Sigmoid colon (tissue), 7 donors: ENCODE results near the gene NEO1. TPM values are rescaled to one million over a fixed set of nuclear protein-coding genes. Genes with fewer than 3 reads are reported as not detected.
A peak's percentile ranks its signal among the peaks of the same experiment; 100 is the strongest.

ENCODE experiments used
- DNase-seq: peaks from one replicate; pipeline ENCODE4 v3.0.0-alpha.2; 2019
- H3K27ac ChIP-seq, 4 donors: fragments of 200-600 bp; sonication (generic); one replicate each; pipeline ENCODE4 v1.5.1; 2016 to 2019; ENCODE audit warnings: mild to moderate bottlenecking in 1 of 4
- H3K27me3 ChIP-seq, 3 donors: fragments of 200-600 bp; sonication (generic); one replicate each; pipeline ENCODE4 v1.5.1; 2019; ENCODE audit warnings: mild to moderate bottlenecking in 1 of 3
- H3K36me3 ChIP-seq, 4 donors: fragments of 200-600 bp; sonication (generic); one replicate each; pipeline ENCODE4 v1.5.1; 2016 to 2019
- H3K4me1 ChIP-seq, 4 donors: fragments of 200-600 bp; sonication (generic); one replicate each; pipeline ENCODE4 v1.5.1; 2017 to 2019
- H3K4me3 ChIP-seq, 4 donors: fragments of 200-600 bp; sonication (generic); one replicate each; pipeline ENCODE4 v1.5.1; 2017 to 2019; ENCODE audit warnings: mild to moderate bottlenecking in 2 of 4, moderate library complexity in 1 of 4
- H3K9me3 ChIP-seq, 4 donors: fragments of 200-600 bp in 3 of 4; sonication (generic) in 3 of 4; one replicate each; pipeline versions ENCODE4 v1.5.1 to v1.6.1; 2013 to 2019
- EP300 ChIP-seq, 4 donors: sonication (generic); formaldehyde crosslinking; IDR thresholded peaks; one replicate each; pipeline ENCODE4 v1.6.1; 2017; ENCODE audit warnings: antibody characterized with exemption in 4 of 4
- POLR2A ChIP-seq, 2 donors: fragments of 450-650 bp; IDR thresholded peaks; one replicate each; pipeline ENCODE4 v1.6.1; 2016; ENCODE audit warnings: antibody characterized with exemption in 2 of 2, mild to moderate bottlenecking in 2 of 2, moderate library complexity in 2 of 2
- POLR2AphosphoS5 ChIP-seq, 4 donors: sonication (generic); formaldehyde crosslinking; IDR thresholded peaks; one replicate each; pipeline ENCODE4 v1.6.1; 2017; ENCODE audit warnings: antibody characterized with exemption in 4 of 4
- WGBS, 2 donors: extraction: QIAGEN DNeasy Blood & Tissue Kit; methylation state at CpG; one replicate each; pipeline ENCODE4 v1.1.7; 2013; 5-methylcytosine and 5-hydroxymethylcytosine counted together
- intact Hi-C: fragments of 100-400 bp; cut with DNase I; formaldehyde crosslinking; loops from one replicate; pipeline ENCODE4 v1.15.1; 2023
- polyA plus RNA-seq, 3 donors: library from polyadenylated mRNA; stranded (reverse); fragments of 200-250 nt; gene quantifications; one replicate each; pipeline ENCODE4 v1.2.3, GENCODE V29; 2013
- total RNA-seq, 4 donors: library from RNA; depleted of rRNA; stranded (reverse); fragments of >200 nt; gene quantifications; one replicate each; pipeline ENCODE4 v1.1.0, GENCODE V29; 2016
- TF ChIP-seq, protein P1 (sequence below), 4 experiments: fragments of 450-650 bp in 3 of 4; fragments of 200-600 bp in 1 of 4; IDR thresholded peaks; one replicate each; pipeline ENCODE4 v1.5.1; 2016 to 2019; ENCODE audit warnings: antibody characterized with exemption in 4 of 4, mild to moderate bottlenecking in 3 of 4, moderate library complexity in 2 of 4
- donor health status: healthy with polysubstance abuse.
- donor health status: Bipolar disorder and iron deficiency.
- donor health status: healthy.

NEO1 gene, protein sequence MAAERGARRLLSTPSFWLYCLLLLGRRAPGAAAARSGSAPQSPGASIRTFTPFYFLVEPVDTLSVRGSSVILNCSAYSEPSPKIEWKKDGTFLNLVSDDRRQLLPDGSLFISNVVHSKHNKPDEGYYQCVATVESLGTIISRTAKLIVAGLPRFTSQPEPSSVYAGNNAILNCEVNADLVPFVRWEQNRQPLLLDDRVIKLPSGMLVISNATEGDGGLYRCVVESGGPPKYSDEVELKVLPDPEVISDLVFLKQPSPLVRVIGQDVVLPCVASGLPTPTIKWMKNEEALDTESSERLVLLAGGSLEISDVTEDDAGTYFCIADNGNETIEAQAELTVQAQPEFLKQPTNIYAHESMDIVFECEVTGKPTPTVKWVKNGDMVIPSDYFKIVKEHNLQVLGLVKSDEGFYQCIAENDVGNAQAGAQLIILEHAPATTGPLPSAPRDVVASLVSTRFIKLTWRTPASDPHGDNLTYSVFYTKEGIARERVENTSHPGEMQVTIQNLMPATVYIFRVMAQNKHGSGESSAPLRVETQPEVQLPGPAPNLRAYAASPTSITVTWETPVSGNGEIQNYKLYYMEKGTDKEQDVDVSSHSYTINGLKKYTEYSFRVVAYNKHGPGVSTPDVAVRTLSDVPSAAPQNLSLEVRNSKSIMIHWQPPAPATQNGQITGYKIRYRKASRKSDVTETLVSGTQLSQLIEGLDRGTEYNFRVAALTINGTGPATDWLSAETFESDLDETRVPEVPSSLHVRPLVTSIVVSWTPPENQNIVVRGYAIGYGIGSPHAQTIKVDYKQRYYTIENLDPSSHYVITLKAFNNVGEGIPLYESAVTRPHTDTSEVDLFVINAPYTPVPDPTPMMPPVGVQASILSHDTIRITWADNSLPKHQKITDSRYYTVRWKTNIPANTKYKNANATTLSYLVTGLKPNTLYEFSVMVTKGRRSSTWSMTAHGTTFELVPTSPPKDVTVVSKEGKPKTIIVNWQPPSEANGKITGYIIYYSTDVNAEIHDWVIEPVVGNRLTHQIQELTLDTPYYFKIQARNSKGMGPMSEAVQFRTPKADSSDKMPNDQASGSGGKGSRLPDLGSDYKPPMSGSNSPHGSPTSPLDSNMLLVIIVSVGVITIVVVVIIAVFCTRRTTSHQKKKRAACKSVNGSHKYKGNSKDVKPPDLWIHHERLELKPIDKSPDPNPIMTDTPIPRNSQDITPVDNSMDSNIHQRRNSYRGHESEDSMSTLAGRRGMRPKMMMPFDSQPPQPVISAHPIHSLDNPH (N-terminal part only)
- total RNA-seq: 10 to 100 TPM; 19.3 to 42.1 (median 26.8) TPM
- polyA plus RNA-seq: 10 to 100 TPM in 1 of 3 donors, 1 to 10 TPM in 2; 9.0 to 56.5 (median 9.2) TPM

DNA sequence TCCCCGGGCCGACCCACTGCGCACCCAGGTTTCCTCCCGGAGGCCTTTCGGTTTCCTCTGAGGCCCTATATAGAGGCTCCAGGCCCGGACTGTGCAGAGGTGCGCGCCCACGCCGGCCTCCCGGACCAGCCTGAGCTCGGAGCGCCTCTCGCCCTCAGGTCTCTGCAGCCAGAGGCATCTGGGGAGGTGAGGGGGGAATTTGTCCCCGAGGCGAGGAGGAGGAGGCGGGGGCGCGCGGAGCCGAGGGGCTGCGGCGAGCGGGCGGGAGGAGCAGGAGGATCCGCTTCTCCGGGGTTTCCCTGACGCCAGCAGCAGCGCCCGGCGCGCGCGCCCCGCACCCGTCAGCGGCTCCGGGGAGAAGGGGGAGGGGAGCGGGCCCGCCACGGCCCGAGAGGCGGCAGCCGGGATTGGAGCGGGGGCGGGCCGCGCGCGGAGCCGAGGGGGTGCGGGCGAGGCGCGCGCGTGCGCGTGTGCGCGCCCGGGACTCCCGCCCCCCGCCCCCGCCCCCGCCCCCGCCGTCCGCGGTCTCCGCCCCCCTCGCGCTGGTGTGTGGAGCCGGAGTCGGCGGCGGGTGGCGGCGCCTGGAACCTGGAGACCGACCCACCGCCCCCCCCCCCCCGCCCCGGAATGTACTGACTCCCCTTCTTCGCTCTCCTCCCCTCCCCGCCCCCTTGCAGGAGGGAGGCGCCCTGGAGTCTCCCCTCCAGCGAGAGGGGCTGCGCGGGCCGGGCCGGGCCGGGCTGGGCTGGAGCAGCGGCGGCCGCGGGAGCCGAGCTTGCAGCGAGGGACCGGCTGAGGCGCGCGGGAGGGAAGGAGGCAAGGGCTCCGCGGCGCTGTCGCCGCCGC, at the start of gene NEO1:
Gene NEO1 (plus strand): TSS at position 657 of the 846 bp plus-strand sequence. CDS start 213 bp downstream, outside the sequence.
- Histone ChIP-seq H3K4me3 (peak within 1 kb of the TSS; percentile 85 to 93 (median 88)), H3K36me3 (no peaks in the 10 kb centered on the region), H3K9me3 (no peaks in the 10 kb centered on the region), H3K27ac (peak within 1 kb of the TSS; percentile 96 to 97 (median 96)), H3K4me1 (peaks cover 0 to 32% (median 15%) of the 10 kb centered on the region in 4 donors), H3K27me3 (no peaks in the 10 kb centered on the region)
- peak; percentile 94 for DNase-seq
- intact Hi-C loops: loop anchor here (2.0 to 10.0 kb wide), 4 partner anchors 29 to 675 kb away; partner anchors contain the start of genes BBS4, HEXA and HIGD2B
- 0 to 1% methylated on average over 82 to 104 of the region's 108 CpGs for WGBS, 2 donors
- TF ChIP-seq POLR2AphosphoS5 (IDR thresholded peaks at IDR 0.05): peak; percentile 49 to 81 (median 63)
- TF ChIP-seq EP300 (IDR thresholded peaks at IDR 0.05): no peak
- TF ChIP-seq, protein P1, sequence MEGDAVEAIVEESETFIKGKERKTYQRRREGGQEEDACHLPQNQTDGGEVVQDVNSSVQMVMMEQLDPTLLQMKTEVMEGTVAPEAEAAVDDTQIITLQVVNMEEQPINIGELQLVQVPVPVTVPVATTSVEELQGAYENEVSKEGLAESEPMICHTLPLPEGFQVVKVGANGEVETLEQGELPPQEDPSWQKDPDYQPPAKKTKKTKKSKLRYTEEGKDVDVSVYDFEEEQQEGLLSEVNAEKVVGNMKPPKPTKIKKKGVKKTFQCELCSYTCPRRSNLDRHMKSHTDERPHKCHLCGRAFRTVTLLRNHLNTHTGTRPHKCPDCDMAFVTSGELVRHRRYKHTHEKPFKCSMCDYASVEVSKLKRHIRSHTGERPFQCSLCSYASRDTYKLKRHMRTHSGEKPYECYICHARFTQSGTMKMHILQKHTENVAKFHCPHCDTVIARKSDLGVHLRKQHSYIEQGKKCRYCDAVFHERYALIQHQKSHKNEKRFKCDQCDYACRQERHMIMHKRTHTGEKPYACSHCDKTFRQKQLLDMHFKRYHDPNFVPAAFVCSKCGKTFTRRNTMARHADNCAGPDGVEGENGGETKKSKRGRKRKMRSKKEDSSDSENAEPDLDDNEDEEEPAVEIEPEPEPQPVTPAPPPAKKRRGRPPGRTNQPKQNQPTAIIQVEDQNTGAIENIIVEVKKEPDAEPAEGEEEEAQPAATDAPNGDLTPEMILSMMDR (IDR thresholded peaks at IDR 0.05): no peak
- TF ChIP-seq POLR2A (IDR thresholded peaks at IDR 0.05): peak; percentile 26 to 48

DNA sequence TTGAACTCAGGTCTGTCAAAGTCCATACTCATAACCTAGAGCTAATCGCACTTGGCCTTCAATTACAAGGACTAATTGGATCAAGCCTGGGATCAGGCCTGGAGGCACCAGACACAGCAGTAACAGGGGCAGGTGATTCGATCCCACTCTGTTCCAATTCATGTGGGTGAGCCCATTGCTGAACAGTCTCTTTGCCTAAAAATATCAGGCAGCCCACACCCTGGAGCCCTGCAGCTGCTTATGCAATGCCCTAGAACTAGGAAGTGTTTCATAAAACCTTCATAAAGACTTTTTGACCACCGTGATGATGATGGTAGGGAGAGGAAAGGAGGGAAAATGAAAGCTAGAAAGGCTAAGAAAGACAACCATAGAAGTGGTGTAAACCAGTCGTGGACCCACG, 47.8 kb upstream of the NEO1 start:
- DNase-seq: no peak
- TF ChIP-seq, protein P1 (IDR thresholded peaks at IDR 0.05): no peak
- TF ChIP-seq POLR2A (IDR thresholded peaks at IDR 0.05) (no peak), POLR2AphosphoS5 (IDR thresholded peaks at IDR 0.05) (no peak), EP300 (IDR thresholded peaks at IDR 0.05) (no peak)
- WGBS, 2 donors: 85 to 88% methylated on average over 5 of the region's 5 CpGs
- H3K9me3 ChIP-seq: no peaks in the 10 kb centered on the region
- H3K4me1 ChIP-seq: peaks cover 0 to 4% (median 0%) of the 10 kb centered on the region in 4 donors
- intact Hi-C loops: no loop called here
- H3K27ac ChIP-seq: no peak overlapping the region
- no peaks in the 10 kb centered on the region for H3K36me3 ChIP-seq
- no peak overlapping the region for H3K4me3 ChIP-seq
- H3K27me3 ChIP-seq: no peaks in the 10 kb centered on the region

DNA sequence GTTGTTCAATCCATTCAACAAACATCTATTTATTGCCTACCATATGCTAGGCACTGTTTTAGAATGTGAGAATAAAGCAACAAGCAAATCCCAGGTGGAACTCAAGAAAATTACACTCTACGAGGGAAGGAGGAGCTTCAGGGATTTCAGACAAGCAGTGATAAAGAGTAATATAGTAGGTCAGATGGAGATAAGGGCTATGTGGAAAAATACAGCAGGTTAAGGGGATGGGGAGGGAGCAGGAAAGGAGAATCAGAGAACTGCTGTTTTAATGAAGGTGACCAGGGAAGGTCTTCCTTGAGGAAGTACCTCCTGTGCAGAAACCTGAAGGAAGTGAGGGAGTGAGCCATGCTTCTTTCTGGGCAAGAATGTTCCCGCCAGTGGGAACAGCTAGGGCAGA, 47.2 kb upstream of the NEO1 start:
- Histone ChIP-seq H3K36me3 (no peaks in the 10 kb centered on the region), H3K4me1 (peaks cover 0 to 7% (median 0%) of the 10 kb centered on the region in 4 donors), H3K27ac (no peak overlapping the region), H3K9me3 (no peaks in the 10 kb centered on the region), H3K27me3 (no peaks in the 10 kb centered on the region), H3K4me3 (no peak overlapping the region)
- no peak for DNase-seq
- WGBS, 2 donors: 51 to 80% methylated on average over 2 of the region's 2 CpGs
- intact Hi-C loops: no loop called here
- TF ChIP-seq, protein P1 (IDR thresholded peaks at IDR 0.05): no peak
- no peak for TF ChIP-seq EP300 (IDR thresholded peaks at IDR 0.05)
- TF ChIP-seq POLR2AphosphoS5 (IDR thresholded peaks at IDR 0.05): no peak
- no peak for TF ChIP-seq POLR2A (IDR thresholded peaks at IDR 0.05)
